NCI-H1694 (cell line): ENCODE measurements around the gene FRG1.
"Not testable (repeated sequence)": the region's sequence is repeated elsewhere in the genome, so short reads cannot be mapped to it uniquely, and the experiment has no call there.

Experiments used
- DNase-seq: peaks from one replicate; lab custom pipeline; 2025; lab: John Stamatoyannopoulos, UW

FRG1 gene

GRCh38 chr4:189940178-189941004 lies at the start of gene FRG1:
FRG1 (plus strand) TSS chr4:189940872; CDS start chr4:189941010, 138 bp downstream.
- no peak for DNase-seq

- DNase-seq, result no peak
These were observed 43.0 kb upstream of the FRG1 start for GRCh38 chr4:189897667-189898066.

- not testable (repeated sequence) for DNase-seq
These were observed 41.1 kb upstream of the FRG1 start for GRCh38 chr4:189899481-189900015.

- DNase-seq, result not testable (repeated sequence)
These were observed 36.1 kb upstream of the FRG1 start for GRCh38 chr4:189904420-189905027.

- no peak for DNase-seq
These were observed 28.5 kb upstream of the FRG1 start for GRCh38 chr4:189912170-189912569.

GRCh38 chr4:189917161-189917891 lies 23.3 kb upstream of the FRG1 start:
- no peak for DNase-seq

GRCh38 chr4:189921058-189921457 lies 19.6 kb upstream of the FRG1 start:
- DNase-seq, result no peak

- DNase-seq, result not testable (repeated sequence)
These were observed 13.9 kb upstream of the FRG1 start for GRCh38 chr4:189926742-189927141.

GRCh38 chr4:189941005-189941450 lies 356 bp downstream of the FRG1 start:
- no peak for DNase-seq

GRCh38 chr4:189942412-189942811 lies 1.7 kb downstream of the FRG1 start:
- not testable (repeated sequence) for DNase-seq

GRCh38 chr4:189944077-189944476 lies 3.4 kb downstream of the FRG1 start:
- DNase-seq, result not testable (repeated sequence)

- not testable (repeated sequence) for DNase-seq
These were observed 6.2 kb downstream of the FRG1 start for GRCh38 chr4:189946906-189947305.

- DNase-seq, result not testable (repeated sequence)
These were observed 7.8 kb downstream of the FRG1 start for GRCh38 chr4:189948486-189948885.

- not testable (repeated sequence) for DNase-seq
These were observed 28.6 kb downstream of the FRG1 start for GRCh38 chr4:189969291-189969690.

GRCh38 chr4:189973646-189974045 lies 33.0 kb downstream of the FRG1 start:
- DNase-seq, result no peak

- no peak for DNase-seq
These were observed 33.4 kb downstream of the FRG1 start for GRCh38 chr4:189974056-189974455.

- no peak for DNase-seq
These were observed 38.8 kb downstream of the FRG1 start for GRCh38 chr4:189979196-189980047.

GRCh38 chr4:189980292-189980691 lies 39.6 kb downstream of the FRG1 start:
- DNase-seq, result not testable (repeated sequence)

GRCh38 chr4:189981970-189982369 lies 41.3 kb downstream of the FRG1 start:
- DNase-seq, result no peak

- not testable (repeated sequence) for DNase-seq
These were observed 43.3 kb downstream of the FRG1 start for GRCh38 chr4:189983916-189984526.

GRCh38 chr4:189984661-189985060 lies 44.0 kb downstream of the FRG1 start:
- DNase-seq, result not testable (repeated sequence)
